HG03520 (cell line): Measurements from ENCODE around the gene PCGF2.

Experiments
- ATAC-seq: cut with Tn5 transposase; IDR thresholded peaks from one replicate; pipeline ENCODE4 v1.9.1; 2021; ENCODE audit warnings: mild to moderate bottlenecking, moderate library complexity; ENCODE audit not compliant: unreplicated experiment

The PCGF2 gene

DNA sequence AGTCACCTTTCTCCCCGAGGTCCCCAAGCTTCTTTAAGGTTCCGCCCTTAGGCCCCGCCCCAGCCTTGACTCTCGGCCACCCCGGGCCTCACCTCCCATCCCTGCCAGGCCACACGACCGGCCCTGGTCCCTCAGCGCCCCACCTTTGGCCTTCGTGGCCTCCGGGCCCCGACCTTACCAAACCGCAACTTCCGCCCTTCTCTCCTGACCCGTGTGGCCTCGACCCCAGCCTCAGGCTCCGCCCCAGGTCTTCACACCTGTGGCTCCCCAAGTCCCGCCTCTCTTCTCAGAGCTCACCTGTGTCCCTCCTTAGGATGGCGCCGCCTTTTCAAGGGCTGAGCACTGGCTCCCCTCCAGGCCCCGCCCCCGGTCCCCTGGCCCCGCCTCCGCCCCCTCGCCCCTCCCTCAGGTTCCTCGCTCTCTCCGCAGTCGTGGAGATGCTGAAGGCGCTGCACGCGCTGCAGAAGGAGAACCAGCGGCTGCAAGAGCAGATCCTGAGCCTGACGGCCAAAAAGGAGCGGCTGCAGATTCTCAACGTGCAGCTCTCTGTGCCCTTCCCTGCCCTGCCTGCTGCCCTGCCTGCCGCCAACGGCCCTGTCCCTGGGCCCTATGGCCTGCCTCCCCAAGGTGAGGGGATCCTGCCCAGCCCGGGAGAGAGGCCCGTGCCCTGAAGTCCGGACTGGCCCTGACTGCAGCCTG, 28.0 kb downstream of the PCGF2 start:
- ATAC-seq = no peak

DNA sequence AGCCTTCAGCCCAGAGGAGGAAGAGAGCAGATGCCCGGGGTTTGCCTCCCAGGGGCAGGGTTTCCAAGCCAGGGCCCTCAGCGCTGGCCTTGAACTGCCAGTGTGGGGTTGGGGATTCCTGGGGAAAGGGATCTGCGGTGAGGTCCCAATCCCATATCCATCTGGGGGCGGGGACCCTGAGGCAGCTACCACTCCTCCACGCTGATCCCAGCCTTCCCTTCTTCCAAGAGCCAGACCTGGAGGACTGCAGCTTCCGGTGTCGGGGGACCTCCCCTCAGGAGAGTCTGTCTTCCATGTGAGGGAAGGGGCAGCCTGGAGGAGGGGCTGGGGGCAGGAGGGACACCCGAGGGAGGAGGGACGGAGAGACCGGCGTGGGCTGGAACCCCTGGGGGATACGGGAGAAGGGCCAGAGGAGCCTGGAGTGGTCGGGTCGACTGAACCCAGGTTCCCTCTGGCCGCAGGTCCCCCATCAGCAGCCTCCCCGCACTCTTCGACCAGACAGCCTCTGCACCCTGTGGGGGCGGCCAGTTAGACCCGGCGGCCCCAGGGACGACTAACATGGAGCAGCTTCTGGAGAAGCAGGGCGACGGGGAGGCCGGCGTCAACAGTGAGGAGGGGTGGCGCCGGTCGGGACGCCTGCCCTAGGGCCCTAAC, 28.7 kb downstream of the PCGF2 start:
- no peak for ATAC-seq

DNA sequence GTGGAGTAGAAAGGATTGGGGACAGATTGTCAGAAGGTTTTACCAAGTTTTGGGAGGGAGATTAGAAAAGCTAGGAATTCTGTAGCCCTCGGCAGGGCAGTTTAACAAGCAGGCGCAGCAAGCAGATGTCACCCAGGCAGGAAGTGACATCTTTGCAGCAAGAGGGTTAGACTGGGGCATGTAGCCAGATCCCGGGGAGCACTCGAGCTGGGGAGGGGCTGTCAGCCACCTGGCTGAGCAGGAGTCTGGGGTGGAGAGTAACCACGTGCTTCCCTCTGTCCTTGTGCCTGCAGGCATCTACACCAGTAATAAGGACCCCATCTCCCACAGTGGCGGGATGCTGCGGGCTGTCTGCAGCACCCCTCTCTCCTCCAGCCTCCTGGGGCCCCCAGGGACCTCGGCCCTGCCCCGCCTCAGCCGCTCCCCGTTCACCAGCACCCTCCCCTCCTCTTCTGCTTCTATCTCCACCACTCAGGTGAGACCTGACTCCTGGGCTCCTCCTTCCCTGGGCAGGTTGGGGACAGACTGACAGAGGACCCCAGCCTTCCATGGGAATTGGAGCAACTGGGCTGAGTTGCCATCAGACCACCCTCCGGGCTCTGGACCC, 30.9 kb downstream of the PCGF2 start:
- ATAC-seq = no peak

DNA sequence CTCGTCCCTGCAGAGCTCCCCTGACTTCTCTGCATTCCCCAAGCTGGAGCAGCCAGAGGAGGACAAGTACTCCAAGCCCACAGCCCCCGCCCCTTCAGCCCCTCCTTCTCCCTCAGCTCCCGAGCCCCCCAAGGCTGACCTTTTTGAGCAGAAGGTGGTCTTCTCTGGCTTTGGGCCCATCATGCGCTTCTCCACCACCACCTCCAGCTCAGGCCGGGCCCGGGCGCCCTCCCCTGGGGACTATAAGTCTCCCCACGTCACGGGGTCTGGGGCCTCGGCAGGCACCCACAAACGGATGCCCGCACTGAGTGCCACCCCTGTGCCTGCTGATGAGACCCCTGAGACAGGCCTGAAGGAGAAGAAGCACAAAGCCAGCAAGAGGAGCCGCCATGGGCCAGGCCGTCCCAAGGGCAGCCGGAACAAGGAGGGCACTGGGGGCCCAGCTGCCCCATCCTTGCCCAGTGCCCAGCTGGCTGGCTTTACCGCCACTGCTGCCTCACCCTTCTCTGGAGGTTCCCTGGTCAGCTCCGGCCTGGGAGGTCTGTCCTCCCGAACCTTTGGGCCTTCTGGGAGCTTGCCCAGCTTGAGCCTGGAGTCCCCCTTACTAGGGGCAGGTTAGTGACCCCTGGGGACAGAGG, 31.6 kb downstream of the PCGF2 start:
- ATAC-seq = no peak

DNA sequence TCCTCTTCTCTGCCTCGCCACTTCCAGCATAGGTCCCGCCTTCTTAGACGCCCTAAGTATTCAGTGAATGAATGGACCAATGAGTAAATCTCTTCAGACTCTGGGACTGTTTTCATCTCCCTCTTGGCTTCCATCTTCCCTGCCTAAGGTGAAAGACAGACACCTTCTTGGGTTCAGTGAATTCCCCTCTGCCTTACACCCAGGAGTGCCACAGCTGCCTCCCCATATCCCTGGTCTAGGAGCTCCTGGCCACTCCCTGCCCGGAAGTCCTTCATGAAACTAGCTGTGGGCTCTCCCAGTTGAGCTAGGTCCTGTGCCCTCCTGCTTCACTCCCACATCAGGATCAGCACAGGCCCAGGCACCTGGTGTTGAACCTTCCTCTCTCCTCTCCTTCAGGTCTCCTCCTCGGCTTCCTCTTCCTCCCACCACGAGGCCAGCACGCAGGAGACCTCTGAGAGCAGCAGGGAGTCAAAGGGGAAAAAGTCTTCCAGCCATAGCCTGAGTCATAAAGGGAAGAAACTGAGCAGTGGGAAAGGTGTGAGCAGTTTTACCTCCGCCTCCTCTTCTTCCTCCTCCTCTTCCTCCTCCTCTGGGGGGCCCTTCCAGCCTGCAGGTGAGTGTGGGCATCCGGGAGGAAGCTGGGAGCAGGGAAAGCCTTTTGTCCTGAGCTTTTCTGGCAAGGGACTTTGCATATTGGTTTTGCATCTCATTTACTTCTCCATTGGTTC, 32.8 kb downstream of the PCGF2 start:
- ATAC-seq = no peak

DNA sequence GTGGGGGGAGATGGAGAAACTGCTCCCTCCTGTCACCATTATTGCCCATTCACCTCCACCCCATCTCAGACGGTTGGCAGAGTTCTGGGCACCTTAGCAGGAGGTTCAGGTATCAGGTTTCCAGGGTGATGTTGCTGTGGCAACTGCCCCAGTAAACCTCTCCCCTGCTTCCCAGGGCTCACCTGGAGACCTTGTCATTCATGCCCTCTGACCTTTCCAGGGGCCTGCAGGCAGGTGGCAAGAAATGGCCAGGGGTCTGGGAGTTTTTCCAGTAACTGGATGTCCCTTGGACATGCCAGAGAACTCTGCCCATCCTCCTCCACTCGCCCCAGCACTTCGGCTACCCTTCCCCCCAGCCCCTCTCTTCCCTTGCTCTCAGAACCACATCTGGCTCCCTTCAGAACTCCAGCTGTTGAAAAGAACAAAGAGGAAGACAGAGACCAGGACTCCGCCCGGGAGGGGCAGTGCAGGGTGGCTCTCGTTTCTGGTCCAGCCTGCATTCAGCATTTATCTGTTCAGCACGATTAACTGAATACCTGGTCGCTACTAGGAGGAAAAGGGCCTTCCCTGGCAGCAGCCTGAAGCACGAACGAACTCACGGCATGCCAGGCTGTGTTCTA, 34.6 kb downstream of the PCGF2 start:
- no peak for ATAC-seq

DNA sequence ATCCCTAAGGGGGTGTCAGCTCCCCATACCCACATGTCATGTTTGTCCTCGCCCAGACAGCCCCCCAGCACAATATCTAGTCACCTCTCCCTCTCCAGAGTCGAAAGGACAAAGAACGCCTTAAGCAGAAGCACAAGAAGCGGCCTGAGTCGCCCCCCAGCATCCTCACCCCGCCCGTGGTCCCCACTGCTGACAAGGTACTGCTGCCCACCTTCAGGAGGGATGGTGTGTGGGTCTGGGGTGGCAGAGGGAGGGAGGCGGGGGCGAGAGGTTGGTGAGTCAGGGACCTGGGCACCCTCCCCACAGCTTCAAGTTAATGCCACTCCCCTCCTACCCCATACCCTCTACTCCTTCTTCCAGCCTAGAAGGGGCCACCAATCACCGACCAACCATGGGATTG, 35.5 kb downstream of the PCGF2 start:
- no peak for ATAC-seq

DNA sequence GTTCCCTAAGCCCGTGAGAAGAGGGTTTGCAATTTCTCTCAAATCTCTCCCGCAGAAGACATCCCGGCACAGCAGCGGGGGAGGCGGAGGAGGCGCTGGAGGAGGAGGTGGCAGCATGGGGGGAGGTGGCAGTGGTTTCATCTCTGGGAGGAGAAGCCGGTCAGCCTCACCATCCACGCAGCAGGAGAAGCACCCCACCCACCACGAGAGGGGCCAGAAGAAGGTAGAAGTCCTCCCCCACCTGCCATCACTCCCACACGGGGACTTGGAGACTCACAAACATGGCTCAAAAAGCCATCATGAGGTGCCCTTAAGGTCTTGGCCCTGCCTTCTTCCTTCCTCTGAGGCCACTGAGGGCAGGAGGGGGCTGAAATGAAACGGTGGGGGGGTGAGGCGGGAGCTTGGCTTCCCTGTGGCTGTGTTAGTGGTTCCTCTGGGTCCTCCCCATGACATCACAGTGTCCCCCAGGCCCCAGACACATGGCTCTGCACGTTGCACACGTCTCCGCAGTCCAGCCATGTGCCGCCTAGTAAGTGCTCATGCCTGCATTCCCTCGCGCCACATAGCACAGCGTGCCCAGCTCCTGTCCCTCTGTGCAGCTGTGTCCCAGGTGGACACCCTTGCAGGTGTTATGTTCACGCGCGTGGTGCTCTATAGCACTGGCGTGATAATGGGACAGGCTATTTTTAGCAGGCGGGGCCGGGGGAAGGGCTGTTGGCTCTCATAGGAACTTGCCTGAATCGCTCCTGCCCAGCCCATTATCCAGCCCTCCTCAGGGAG, 36.2 kb downstream of the PCGF2 start:
- no peak for ATAC-seq

DNA sequence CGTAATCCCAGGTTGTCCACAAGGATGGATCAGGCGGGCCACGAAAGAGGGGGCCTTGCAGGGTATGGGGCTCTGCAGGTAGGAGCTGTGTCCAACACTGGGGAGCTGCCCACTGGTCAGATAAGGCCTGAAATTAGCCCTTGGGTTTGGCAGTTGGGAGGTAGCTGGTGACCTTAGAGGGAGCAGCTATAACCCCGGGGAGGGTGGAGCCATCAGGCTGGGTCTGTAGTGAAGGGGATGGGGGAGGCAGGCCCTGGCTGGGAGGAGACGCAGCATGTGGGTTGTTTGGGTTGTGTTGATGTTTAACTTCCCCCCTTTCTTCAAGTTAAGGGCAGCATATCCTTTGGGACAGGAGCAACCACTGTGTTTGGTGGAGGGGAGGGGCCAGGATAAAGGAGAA, 37.2 kb downstream of the PCGF2 start:
- no peak for ATAC-seq

DNA sequence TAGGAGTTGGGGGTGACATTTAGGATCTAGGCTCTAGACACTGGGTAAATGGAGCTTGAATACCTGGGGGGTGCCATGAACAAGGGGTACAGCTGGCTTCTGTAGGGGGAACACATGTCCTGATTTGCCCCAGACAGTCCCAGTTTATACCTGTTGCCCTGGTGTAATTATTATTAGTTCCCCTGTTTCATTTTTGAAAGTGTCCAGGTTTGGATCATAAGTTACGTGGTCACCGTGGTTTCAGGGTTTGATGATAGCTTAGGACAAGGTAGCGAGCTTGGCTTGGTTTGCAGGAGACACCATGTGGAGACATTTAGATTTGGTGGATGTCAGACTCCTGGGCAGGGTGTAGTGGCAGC, 37.6 kb downstream of the PCGF2 start:
- no peak for ATAC-seq

DNA sequence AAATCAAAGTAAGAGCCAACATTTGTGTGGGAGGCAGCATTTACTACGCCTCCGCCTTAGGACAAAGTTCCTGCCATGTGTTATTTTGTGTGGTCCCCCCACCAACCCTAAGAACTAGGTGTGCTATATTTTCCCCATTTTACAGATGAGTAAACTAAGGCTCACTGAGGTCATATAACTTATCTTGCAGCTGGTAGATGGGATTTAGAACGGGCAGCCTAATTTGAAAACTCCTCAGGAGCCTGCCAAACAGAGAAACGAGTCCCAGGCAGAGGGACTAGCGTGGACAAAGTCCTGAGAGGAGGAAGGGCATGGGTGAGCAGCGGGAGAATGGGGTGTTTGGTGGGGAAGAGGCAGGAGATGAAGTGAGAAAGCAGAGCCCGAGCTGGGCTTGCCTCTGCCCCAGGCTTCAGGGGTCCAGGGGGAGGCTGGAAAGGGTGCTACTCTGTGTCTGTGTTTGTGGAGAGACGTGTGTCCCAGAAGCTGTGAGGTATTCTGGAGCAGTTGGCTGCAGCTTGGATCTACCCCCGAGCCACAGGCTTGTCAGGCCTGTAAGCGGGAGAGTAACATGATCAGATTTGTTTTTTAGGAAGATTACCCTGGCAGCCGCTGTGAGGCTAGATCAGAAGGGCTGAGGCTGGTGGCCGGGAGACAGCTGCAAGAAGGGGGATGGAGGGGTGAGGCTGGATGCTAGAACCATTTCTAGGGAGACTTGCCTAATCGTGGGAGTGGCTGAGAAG, 38.1 kb downstream of the PCGF2 start:
- no peak for ATAC-seq

DNA sequence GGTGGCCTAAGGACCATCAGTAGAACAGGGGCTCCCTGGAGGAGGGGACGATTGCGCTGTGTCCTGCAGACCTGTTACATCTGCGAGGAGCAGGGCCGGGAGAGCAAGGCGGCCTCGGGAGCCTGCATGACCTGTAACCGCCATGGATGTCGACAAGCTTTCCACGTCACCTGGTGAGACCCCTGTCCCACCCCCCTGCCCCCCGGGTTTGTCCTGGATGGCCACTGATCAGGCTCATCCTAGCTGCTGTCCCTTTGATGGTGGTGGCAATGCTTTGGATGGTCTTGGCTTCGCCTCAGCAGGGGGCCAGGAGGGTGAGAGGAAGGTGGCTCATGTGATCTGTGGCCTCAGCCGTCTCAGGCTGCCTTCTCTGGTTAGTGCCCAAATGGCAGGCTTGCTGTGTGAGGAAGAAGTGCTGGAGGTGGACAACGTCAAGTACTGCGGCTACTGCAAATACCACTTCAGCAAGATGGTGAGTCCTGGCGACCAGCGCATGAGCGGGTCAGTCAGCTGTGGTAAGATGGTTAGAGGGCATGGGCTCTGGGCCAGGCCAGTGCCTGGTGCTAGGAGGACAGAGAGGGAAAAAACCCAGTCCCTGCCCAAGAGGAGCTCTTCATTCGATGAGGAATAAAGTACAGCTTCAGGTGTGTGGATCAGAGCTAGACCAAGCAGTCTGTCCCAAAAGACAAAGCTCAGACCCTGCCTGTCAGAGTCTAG, 38.9 kb downstream of the PCGF2 start:
- ATAC-seq = no peak

DNA sequence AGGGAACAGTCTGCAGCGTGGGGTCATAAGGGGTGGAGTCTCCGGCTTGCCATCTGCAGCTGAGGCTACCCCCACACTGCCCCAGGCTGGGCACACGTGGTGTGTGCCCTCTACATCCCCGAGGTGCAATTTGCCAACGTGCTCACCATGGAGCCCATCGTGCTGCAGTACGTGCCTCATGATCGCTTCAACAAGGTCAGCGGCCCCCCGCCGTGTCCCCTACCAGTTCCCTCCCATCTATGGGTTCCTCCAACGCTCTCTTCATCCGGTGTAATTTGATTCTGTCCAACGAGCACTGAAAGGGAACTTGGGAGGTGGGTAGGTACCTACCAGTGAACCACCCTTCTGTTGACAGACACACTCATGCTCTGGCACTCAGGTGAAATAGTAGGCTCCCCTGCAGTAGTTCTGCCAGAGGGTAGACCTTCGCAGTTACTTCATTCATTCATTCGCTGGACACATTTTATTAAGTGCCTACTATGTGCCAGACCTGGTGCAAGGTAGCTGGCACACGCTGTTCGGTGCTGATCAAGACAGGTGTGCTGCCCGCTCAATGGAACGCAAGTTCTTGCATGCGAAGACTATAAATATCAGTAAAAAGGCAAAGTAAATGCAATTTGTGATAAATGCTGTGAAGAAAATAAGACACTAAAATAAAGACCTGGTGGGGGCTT, 40.3 kb downstream of the PCGF2 start:
- ATAC-seq = no peak

DNA sequence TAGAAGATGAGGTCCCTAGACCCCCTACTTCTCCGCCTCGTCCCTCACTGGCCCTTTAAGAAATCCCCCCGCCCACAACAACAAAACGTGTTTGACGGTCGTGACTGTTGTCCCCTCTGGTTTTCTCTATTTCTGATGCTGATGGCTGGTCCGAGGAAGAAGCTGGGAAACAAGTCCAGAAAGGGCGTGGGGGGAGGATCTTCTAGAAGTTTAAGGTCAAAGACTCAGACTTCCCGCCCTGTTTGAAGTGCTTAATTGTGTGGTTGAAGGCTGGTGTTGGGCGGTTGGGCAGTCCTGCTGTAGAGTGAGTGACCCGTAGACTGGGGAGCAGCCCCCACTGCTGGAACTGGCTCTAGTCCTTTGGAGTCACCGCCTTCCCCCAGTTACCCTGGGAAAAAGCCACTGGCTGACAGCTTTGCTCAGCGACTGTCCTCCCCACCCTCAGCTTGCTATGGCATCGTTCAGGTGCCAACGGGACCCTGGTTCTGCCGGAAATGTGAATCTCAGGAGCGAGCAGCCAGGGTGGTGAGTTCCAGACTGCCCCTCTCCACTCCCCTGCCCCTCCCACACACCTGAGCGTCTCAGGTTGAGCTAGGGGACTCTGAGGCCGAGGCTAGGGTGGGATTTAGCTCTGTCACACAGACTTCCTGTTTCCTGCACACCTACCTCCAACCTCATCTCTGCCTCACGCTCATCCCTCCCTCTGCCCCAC, 41.5 kb downstream of the PCGF2 start:
- no peak for ATAC-seq

DNA sequence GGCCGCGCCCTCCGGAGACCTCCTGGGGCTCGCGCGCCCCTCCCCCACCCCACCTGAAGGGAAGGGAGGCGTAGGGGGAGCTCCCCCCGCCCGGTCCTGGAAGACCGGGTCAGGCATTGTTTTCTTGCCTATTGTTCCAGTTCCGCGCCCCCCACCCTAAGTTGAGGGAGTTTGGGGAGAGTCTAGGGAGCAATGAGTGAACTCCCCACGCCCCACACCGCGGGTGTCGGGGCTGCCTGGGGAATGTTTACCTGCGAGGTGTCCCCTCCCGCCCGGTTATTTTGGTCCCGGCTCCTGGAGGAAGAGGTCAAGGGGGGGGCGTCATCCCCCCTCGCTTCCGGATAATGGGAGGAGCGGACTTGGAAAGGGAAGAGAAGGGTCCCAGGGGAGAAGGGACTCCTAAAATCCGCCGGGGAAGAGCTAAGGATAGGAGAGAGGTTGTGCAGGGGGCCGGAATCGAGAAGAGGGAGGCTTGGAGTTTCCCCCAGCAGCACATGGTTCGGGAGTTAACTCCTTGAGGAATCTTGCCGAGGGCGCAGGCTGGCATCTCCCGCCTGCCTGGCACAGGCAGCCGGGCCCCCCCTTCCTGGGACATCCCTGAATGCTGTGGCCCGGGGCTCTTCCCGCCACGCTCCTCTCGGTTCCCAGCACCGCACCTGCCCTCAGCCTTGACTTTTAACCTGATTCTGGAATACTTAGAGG, 42.2 kb downstream of the PCGF2 start:
- ATAC-seq = no peak

DNA sequence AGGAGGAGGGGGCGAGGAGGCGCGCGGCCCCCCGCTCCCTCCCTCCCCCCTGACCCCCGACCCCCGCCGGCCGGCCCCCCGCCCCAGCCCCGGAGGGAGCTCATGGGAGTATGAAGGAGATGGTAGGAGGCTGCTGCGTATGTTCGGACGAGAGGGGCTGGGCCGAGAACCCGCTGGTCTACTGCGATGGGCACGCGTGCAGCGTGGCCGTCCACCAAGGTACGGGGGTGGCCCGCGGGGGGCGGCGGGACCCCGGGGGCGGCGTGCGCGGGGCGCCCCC, 42.7 kb downstream of the PCGF2 start:
- no peak for ATAC-seq
